Measurements from ENCODE around the gene ARAF.
"Not testable (repeated sequence)": the region's sequence is repeated elsewhere in the genome, so short reads cannot be mapped to it uniquely, and the experiment has no call there.

Gene ARAF

DNA sequence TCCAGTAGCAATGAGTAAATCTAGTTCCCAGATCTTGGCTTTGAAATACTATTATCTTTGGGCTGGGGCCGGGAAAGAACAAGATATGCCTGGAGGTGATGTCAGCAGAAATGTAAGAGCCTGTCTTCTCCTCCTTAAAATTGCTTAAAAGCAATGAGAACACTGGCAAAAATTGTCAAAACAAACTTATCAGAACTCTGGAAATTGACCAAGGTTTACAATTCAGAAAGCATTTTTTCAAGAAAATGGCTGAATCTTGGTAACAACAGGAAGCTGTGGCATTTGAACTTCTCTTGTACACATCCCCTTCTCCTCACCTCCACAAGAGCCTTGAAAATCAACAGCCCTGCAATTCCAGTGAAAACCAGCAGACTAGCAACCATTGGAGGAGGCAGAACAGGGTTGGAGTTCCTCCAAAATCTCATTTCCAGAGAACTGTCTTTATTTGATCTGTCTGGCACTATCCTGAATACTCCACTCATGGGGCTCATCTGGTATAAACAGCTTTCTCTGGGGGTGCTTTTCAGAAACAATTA lies 34.8 kb downstream of the ARAF start:
- Histone ChIP-seq H3K9ac (ENCODE audit: low read depth, low read length) (no peak overlapping the region), H3K36me3 (ENCODE audit: control insufficient read depth, insufficient read depth, low read length) (no peaks in the 10 kb centered on the region), H3K9me3 (ENCODE audit: control insufficient read depth, insufficient read depth, low read length) (no peaks in the 10 kb centered on the region), H3K4me3 (ENCODE audit: low read depth, low read length) (no peak overlapping the region), H3K4me1 (ENCODE audit: control insufficient read depth, insufficient read depth, low read length) (no peaks in the 10 kb centered on the region), H3K27me3 (ENCODE audit: control insufficient read depth, insufficient read depth, low read length) (no peaks in the 10 kb centered on the region)

DNA sequence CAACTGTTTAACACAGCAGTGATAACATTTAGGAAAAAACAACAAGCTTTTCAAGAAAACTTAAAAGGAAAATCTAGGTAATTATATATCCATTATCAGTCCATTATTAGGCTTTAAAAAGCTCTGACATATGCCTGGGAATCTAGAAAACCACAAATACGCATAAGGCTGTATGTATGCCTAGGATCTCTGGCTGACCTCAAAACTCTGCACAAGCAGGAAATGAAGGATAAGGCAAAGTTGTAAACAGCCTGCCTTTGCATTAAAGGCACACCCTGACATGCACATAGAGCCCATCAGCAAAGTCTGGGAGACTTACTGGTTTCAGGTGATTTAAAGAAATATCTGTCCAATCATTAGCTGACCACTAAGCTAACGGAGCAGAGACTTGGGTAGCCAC lies 35.3 kb downstream of the ARAF start:
- H3K36me3 ChIP-seq (ENCODE audit: control insufficient read depth, insufficient read depth, low read length), result no peaks in the 10 kb centered on the region
- no peaks in the 10 kb centered on the region for H3K4me1 ChIP-seq (ENCODE audit: control insufficient read depth, insufficient read depth, low read length)
- no peak overlapping the region for H3K9ac ChIP-seq (ENCODE audit: low read depth, low read length)
- no peak overlapping the region for H3K4me3 ChIP-seq (ENCODE audit: low read depth, low read length)
- no peaks in the 10 kb centered on the region for H3K9me3 ChIP-seq (ENCODE audit: control insufficient read depth, insufficient read depth, low read length)
- H3K27me3 ChIP-seq (ENCODE audit: control insufficient read depth, insufficient read depth, low read length), result no peaks in the 10 kb centered on the region

DNA sequence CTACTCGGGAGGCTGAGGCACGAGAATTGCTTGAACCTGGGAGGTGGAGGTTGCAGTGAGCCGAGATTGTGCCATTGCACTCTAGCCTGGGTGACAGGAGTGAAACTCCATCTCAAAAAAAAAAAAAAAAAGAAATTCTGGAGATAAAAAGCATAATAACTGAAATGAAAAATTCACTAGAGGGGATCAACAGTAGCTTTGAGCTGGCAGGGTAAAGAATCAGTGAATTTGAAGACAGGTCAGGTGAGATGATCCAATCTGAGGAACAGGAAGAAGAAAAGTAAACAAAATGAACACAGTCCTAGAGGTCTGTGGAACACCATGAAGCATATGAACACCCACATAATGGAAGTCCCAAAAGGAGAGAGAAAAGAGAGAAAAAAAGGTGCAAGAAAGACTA lies 36.2 kb downstream of the ARAF start:
- H3K36me3 ChIP-seq (ENCODE audit: control insufficient read depth, insufficient read depth, low read length), result no peaks in the 10 kb centered on the region
- no peaks in the 10 kb centered on the region for H3K9me3 ChIP-seq (ENCODE audit: control insufficient read depth, insufficient read depth, low read length)
- H3K4me3 ChIP-seq (ENCODE audit: low read depth, low read length), result no peak overlapping the region
- no peaks in the 10 kb centered on the region for H3K4me1 ChIP-seq (ENCODE audit: control insufficient read depth, insufficient read depth, low read length)
- no peak overlapping the region for H3K9ac ChIP-seq (ENCODE audit: low read depth, low read length)
- H3K27me3 ChIP-seq (ENCODE audit: control insufficient read depth, insufficient read depth, low read length), result no peaks in the 10 kb centered on the region

DNA sequence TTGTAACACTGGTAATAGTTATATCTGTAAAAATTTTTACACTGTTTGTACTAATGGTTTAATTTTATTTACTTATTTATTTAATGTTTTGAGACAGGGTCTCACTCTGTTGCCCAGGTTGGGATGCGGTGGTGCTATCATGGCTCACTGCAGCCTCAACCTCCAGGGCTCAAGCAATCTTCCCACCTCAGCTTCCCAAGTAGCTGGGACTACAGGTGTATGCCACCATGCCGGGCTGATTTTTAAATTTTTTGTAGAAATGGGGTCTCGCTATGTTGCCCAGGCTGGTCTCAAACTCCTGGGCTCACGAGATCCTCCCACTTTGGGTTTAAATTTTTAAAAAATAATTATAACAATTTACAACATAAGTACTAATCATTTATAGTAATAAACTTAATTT lies 42.1 kb downstream of the ARAF start:
- not testable (repeated sequence) for H3K9ac ChIP-seq (ENCODE audit: low read depth, low read length); H3K4me3 ChIP-seq (ENCODE audit: low read depth, low read length); H3K27me3 ChIP-seq (ENCODE audit: control insufficient read depth, insufficient read depth, low read length); H3K9me3 ChIP-seq (ENCODE audit: control insufficient read depth, insufficient read depth, low read length); H3K36me3 ChIP-seq (ENCODE audit: control insufficient read depth, insufficient read depth, low read length); H3K4me1 ChIP-seq (ENCODE audit: control insufficient read depth, insufficient read depth, low read length)

DNA sequence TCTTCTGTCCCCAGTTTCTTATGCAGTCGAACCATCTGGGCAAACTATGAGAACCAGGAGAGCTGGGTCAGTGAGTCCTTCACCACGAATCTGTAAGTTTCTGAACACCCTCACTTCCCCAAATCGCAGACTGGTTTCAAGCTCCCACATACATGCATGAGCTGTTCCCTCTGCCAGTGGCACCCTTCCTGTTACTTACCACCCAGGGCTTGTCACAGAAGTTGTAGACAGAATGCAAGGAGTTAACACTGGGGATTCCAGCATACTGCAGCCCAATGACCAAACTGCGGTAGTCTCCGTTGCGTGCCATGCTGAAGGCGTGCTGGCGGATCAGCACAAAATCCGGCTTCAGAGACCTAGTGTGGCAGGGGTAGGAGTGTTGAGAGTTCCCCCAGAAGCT lies 44.0 kb downstream of the ARAF start:
- peaks cover 4% of the 10 kb centered on the region for H3K4me1 ChIP-seq (ENCODE audit: control insufficient read depth, insufficient read depth, low read length)
- H3K4me3 ChIP-seq (ENCODE audit: low read depth, low read length), result no peak overlapping the region
- H3K9me3 ChIP-seq (ENCODE audit: control insufficient read depth, insufficient read depth, low read length), result no peaks in the 10 kb centered on the region
- H3K9ac ChIP-seq (ENCODE audit: low read depth, low read length), result no peak overlapping the region
- no peaks in the 10 kb centered on the region for H3K27me3 ChIP-seq (ENCODE audit: control insufficient read depth, insufficient read depth, low read length)
- no peaks in the 10 kb centered on the region for H3K36me3 ChIP-seq (ENCODE audit: control insufficient read depth, insufficient read depth, low read length)

DNA sequence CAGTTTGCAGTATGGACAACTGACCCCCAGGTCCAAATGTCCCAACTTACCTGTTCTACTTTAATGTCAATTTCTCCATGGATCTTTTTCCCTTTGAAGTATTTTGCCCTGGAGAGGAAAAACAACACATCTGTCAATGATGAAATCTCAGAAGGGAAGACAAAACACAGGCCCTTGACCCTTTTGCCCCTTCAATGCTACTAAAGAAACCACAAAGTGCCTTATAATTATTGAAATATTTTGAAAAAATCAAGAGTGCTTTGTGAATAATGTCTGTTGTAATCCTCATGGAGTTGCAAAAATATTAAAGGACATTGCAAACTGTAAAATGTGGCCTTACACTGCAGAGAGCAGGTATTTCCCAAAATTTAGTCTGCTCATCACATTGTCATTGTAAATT lies 46.1 kb downstream of the ARAF start:
- Histone ChIP-seq H3K27me3 (ENCODE audit: control insufficient read depth, insufficient read depth, low read length) (no peaks in the 10 kb centered on the region), H3K9me3 (ENCODE audit: control insufficient read depth, insufficient read depth, low read length) (no peaks in the 10 kb centered on the region), H3K36me3 (ENCODE audit: control insufficient read depth, insufficient read depth, low read length) (no peaks in the 10 kb centered on the region), H3K4me3 (ENCODE audit: low read depth, low read length) (no peak overlapping the region), H3K4me1 (ENCODE audit: control insufficient read depth, insufficient read depth, low read length) (peaks cover 4% of the 10 kb centered on the region), H3K9ac (ENCODE audit: low read depth, low read length) (no peak overlapping the region)

DNA sequence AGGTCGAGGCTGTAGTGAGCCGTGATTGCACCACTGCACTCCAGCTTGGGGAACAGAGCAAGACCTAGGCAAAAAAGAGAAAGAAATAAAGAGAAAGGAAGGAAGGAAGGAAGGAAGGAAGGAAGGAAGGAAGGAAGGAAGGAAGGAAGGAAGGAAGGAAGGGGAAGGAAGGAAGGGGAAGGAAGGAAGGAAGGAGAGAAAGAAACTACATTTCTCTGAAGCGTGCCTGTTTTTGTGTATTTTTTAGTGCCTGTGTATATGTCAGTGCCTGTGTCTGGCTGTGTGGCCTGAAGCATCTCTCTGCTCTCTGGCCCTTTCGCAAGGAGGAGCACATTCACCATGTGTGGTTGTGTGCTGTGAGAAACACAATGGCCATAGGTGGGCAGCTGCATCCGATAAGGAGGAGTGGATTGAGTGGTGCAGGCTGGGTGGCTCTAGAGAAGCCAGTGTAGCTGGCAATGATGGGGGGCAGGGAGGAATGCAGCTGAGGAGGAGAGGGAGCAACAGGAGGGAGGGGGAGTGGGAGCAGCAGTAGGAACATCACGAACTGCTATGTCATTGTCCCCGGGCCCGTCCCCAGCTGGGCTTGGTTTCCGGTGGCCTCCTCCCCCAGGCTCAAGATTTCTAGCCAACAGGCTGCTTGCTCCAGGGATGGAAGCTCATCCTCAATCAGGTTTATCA lies 47.3 kb downstream of the ARAF start:
- Histone ChIP-seq H3K4me1 (ENCODE audit: control insufficient read depth, insufficient read depth, low read length) (peaks cover 4% of the 10 kb centered on the region), H3K36me3 (ENCODE audit: control insufficient read depth, insufficient read depth, low read length) (no peaks in the 10 kb centered on the region), H3K27me3 (ENCODE audit: control insufficient read depth, insufficient read depth, low read length) (no peaks in the 10 kb centered on the region), H3K9ac (ENCODE audit: low read depth, low read length) (no peak overlapping the region), H3K4me3 (ENCODE audit: low read depth, low read length) (no peak overlapping the region), H3K9me3 (ENCODE audit: control insufficient read depth, insufficient read depth, low read length) (no peaks in the 10 kb centered on the region)

DNA sequence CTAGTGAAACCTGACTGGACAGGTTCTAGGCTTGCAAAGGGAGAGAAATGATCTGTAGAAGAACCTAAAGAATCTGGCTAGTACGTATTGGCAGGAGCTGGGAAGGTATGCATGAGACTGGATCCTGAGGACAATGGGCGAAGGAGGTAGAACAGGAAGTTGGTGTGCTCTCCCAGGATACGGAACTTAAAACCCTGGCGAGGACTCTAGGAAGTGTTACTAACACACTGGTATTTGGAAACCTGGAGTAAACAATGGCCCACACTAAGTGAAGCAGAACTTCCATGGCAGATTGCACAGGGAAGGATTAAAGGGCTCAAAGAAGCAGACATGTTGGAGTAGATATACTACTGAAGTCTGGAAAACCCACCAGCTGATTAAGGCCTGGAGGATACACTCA lies 49.5 kb downstream of the ARAF start:
- no peaks in the 10 kb centered on the region for H3K9me3 ChIP-seq (ENCODE audit: control insufficient read depth, insufficient read depth, low read length)

DNA sequence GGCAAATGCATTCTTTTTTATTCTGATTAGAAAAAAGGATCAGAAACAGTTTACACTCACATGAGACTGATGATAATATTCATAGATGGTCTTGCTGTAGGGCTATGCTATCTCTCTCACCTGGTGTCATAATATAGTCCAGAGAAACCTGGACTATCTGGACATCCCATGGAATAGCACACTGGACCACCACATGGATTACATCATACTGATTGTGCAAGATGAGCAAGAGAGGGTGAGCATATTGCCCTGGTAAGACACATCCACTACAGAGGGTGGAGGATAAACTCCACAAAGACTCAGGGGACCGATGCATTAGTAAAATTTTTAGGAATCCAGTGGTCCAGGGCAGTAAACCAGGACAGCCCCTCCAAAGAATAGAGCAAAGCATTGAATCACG lies 50.5 kb downstream of the ARAF start:
- Histone ChIP-seq H3K27me3 (ENCODE audit: control insufficient read depth, insufficient read depth, low read length) (no peaks in the 10 kb centered on the region), H3K4me1 (ENCODE audit: control insufficient read depth, insufficient read depth, low read length) (peaks cover 4% of the 10 kb centered on the region), H3K9ac (ENCODE audit: low read depth, low read length) (no peak overlapping the region), H3K36me3 (ENCODE audit: control insufficient read depth, insufficient read depth, low read length) (no peaks in the 10 kb centered on the region), H3K9me3 (ENCODE audit: control insufficient read depth, insufficient read depth, low read length) (no peaks in the 10 kb centered on the region), H3K4me3 (ENCODE audit: low read depth, low read length) (no peak overlapping the region)

More for the DNA sequence above, 49.5 kb downstream of the ARAF start:
- H3K36me3 ChIP-seq (ENCODE audit: control insufficient read depth, insufficient read depth, low read length), result no peaks in the 10 kb centered on the region
- H3K4me3 ChIP-seq (ENCODE audit: low read depth, low read length), result no peak overlapping the region
- no peak overlapping the region for H3K9ac ChIP-seq (ENCODE audit: low read depth, low read length)
- H3K27me3 ChIP-seq (ENCODE audit: control insufficient read depth, insufficient read depth, low read length), result no peaks in the 10 kb centered on the region
- H3K4me1 ChIP-seq (ENCODE audit: control insufficient read depth, insufficient read depth, low read length), result peaks cover 4% of the 10 kb centered on the region

DNA sequence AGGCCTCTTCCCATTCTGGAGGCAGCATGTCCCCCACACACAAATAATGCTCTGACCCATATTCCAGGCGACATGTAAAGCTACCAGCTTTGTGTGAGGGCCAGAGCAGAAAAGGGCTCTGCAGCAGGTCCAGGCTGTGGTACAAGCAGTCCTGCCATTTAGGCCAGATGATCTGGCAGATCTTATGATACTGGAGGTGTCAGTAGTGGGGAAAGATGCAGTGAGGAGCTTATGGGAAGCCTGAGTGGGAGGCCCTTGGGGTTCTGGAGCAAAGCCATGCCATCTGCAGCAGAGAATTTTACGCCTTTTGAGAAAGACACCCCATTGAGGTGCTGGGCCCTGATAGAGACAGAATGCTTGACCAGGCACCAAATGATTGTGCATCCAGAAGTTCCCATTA lies 50.9 kb downstream of the ARAF start:
- no peaks in the 10 kb centered on the region for H3K27me3 ChIP-seq (ENCODE audit: control insufficient read depth, insufficient read depth, low read length)
- H3K4me1 ChIP-seq (ENCODE audit: control insufficient read depth, insufficient read depth, low read length), result peaks cover 4% of the 10 kb centered on the region
- H3K9ac ChIP-seq (ENCODE audit: low read depth, low read length), result no peak overlapping the region
- H3K9me3 ChIP-seq (ENCODE audit: control insufficient read depth, insufficient read depth, low read length), result no peaks in the 10 kb centered on the region
- H3K36me3 ChIP-seq (ENCODE audit: control insufficient read depth, insufficient read depth, low read length), result no peaks in the 10 kb centered on the region
- no peak overlapping the region for H3K4me3 ChIP-seq (ENCODE audit: low read depth, low read length)

DNA sequence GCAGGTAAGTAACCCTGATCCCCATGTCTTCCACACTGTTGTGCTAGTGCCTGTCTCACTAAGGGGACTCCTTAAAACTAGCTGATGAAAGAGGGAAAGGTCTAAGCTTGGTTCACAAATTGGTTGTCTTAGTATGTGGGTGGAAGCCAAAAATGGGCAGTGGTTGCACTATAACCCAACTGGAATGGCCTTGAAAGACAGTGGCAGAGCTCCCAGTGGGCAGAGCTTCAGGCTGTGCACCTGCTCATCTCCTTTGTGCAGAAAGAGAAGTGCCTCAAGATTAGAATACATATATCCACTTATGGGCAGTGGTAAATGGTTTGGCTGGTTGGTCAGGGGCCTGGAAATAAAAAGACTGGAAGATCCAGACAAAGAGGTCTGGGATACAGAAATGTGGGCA lies 51.4 kb downstream of the ARAF start:
- no peaks in the 10 kb centered on the region for H3K9me3 ChIP-seq (ENCODE audit: control insufficient read depth, insufficient read depth, low read length)
- no peaks in the 10 kb centered on the region for H3K27me3 ChIP-seq (ENCODE audit: control insufficient read depth, insufficient read depth, low read length)
- H3K36me3 ChIP-seq (ENCODE audit: control insufficient read depth, insufficient read depth, low read length), result no peaks in the 10 kb centered on the region
- no peak overlapping the region for H3K4me3 ChIP-seq (ENCODE audit: low read depth, low read length)
- peaks cover 4% of the 10 kb centered on the region for H3K4me1 ChIP-seq (ENCODE audit: control insufficient read depth, insufficient read depth, low read length)
- no peak overlapping the region for H3K9ac ChIP-seq (ENCODE audit: low read depth, low read length)

DNA sequence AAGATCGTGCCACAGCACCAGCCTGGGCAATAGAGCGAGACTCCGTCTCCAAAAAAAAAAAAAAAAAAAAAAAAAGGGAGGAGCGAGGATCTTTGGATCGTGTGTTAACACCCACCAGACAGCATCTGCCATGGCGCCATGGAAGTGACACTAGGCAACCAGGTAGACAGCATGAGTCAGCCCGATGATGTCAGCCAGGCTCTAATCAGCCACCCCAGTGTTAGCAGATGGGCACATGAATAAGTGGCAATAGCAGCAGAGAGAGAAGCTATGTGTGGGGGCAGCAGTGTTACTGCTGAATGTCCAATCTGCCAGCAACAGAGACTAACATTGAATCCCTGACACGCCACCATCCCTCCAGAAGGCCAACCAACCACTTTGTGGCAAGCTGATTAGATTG lies 52.1 kb downstream of the ARAF start:
- no peak overlapping the region for H3K9ac ChIP-seq (ENCODE audit: low read depth, low read length)
- no peaks in the 10 kb centered on the region for H3K36me3 ChIP-seq (ENCODE audit: control insufficient read depth, insufficient read depth, low read length)
- H3K4me1 ChIP-seq (ENCODE audit: control insufficient read depth, insufficient read depth, low read length), result peaks cover 4% of the 10 kb centered on the region
- no peaks in the 10 kb centered on the region for H3K27me3 ChIP-seq (ENCODE audit: control insufficient read depth, insufficient read depth, low read length)
- no peaks in the 10 kb centered on the region for H3K9me3 ChIP-seq (ENCODE audit: control insufficient read depth, insufficient read depth, low read length)
- H3K4me3 ChIP-seq (ENCODE audit: low read depth, low read length), result no peak overlapping the region

Measured in iPS-15b (cell line).